Peyer's patch (tissue), 4 donors: ENCODE data around the gene ADAMTS1.

ENCODE experiments used
- POLR2A ChIP-seq, 2 donors: fragments of 450-650 bp; IDR thresholded peaks; one replicate each; pipeline ENCODE4 v1.5.1; 2017; ENCODE audit warnings: antibody characterized with exemption in 2 of 2, mild to moderate bottlenecking in 2 of 2, moderate library complexity in 2 of 2
- TF ChIP-seq, protein P1 (sequence below), 6 experiments: fragments of 450-650 bp in 4 of 6; fragments of 200-600 bp in 2 of 6; sonication (generic) in 1 of 6; IDR thresholded peaks; one replicate each; pipeline ENCODE4 v1.5.1; 2017 to 2019; ENCODE audit warnings: antibody characterized with exemption in 6 of 6, mild to moderate bottlenecking in 3 of 6, moderate library complexity in 1 of 6

DNA sequence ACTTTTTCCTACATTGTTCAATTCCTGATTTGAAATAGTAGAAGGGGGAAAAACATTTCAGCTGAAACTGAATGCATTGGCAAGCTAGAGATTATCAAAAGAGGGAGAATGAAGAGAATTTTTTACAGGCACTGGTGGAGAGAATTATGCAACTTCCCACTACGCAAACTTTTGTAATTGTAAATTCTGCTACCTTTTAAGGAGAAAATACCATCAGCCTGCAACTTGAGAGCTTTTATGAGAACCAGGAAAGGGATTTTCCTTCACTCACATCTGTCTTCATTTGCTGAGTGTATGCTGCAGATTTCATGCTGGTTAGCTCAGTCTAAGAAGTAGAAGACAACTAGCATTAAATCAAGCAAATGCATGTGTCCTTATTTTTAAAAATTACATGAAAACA lies 43.7 kb downstream of the ADAMTS1 start:
- TF ChIP-seq, protein P1, sequence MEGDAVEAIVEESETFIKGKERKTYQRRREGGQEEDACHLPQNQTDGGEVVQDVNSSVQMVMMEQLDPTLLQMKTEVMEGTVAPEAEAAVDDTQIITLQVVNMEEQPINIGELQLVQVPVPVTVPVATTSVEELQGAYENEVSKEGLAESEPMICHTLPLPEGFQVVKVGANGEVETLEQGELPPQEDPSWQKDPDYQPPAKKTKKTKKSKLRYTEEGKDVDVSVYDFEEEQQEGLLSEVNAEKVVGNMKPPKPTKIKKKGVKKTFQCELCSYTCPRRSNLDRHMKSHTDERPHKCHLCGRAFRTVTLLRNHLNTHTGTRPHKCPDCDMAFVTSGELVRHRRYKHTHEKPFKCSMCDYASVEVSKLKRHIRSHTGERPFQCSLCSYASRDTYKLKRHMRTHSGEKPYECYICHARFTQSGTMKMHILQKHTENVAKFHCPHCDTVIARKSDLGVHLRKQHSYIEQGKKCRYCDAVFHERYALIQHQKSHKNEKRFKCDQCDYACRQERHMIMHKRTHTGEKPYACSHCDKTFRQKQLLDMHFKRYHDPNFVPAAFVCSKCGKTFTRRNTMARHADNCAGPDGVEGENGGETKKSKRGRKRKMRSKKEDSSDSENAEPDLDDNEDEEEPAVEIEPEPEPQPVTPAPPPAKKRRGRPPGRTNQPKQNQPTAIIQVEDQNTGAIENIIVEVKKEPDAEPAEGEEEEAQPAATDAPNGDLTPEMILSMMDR (IDR thresholded peaks at IDR 0.05) = no peak
- no peak for TF ChIP-seq POLR2A (IDR thresholded peaks at IDR 0.05)
